A673 (cell line): ENCODE results near the gene CABP4. TPM values are rescaled to one million over a fixed set of nuclear protein-coding genes. Genes with fewer than 3 reads are reported as not detected.

Experiments used
- Bru-seq: library from RNA; stranded (reverse); fragments of 400-500 nt; gene quantifications from one replicate; lab custom pipeline; 2021; lab: Mats Ljungman, UMichigan
- BruChase-seq, 2 experiments: library from RNA; stranded (reverse); fragments of 400-500 nt; gene quantifications; one replicate each; lab custom pipeline; 2021; lab: Mats Ljungman, UMichigan
- BruUV-seq: library from RNA; stranded (reverse); fragments of 400-500 nt; replicated peaks from 2 replicates; lab custom pipeline; 2021; lab: Mats Ljungman, UMichigan
- CTCF ChIA-PET: fragments of 300-600 bp; sonication (Branson Sonifier 250); formaldehyde crosslinking; loops from one replicate; lab custom pipeline; 2022; ENCODE audit warnings: antibody characterized with exemption; lab: Charles Lee
- POLR2A ChIA-PET: fragments of 300-600 bp; sonication (Branson Sonifier 250); formaldehyde crosslinking; loops from one replicate; lab custom pipeline; 2022; ENCODE audit warnings: antibody characterized with exemption; ENCODE audit not compliant: low non-redundant PET; lab: Charles Lee
- DNase-seq: peaks from one replicate; pipeline ENCODE4 v3.0.0-alpha.2; 2015; ENCODE audit warnings: low spot score
- H3K27ac ChIP-seq: fragments of 200-600 bp; sonication (generic); 2 replicates; pipeline ENCODE4 v1.5.1; 2016; ENCODE audit warnings: mixed run types, low read depth, mild to moderate bottlenecking, mixed read lengths, antibody characterized with exemption, low read length; ENCODE audit not compliant: poor library complexity, severe bottlenecking
- H3K27me3 ChIP-seq: fragments of 200-600 bp; sonication (generic); replicated peaks from 2 replicates; pipeline ENCODE4 v1.6.1; 2017; ENCODE audit warnings: mixed run types, low read depth, mild to moderate bottlenecking, mixed read lengths, antibody characterized with exemption, low read length; ENCODE audit not compliant: insufficient read depth, poor library complexity
- H3K36me3 ChIP-seq: fragments of 200-600 bp; sonication (generic); 2 replicates; pipeline ENCODE4 v1.6.1; 2016; ENCODE audit warnings: mixed run types, mild to moderate bottlenecking, mixed read lengths, antibody characterized with exemption, low read length; ENCODE audit not compliant: insufficient read depth, poor library complexity, severe bottlenecking
- H3K4me1 ChIP-seq: fragments of 200-600 bp; sonication (generic); 2 replicates; pipeline ENCODE4 v1.6.1; 2017; ENCODE audit warnings: mixed run types, mild to moderate bottlenecking, mixed read lengths, antibody characterized with exemption, low read length; ENCODE audit not compliant: insufficient read depth, poor library complexity, severe bottlenecking
- H3K4me3 ChIP-seq: fragments of 200-600 bp; sonication (generic); 2 replicates; pipeline ENCODE4 v1.5.1; 2016; ENCODE audit warnings: low read depth, mixed run types, mild to moderate bottlenecking, mixed read lengths, low read length; ENCODE audit not compliant: poor library complexity, severe bottlenecking
- H3K9me3 ChIP-seq: fragments of 200-600 bp; sonication (generic); 2 replicates; pipeline ENCODE4 v1.6.1; 2016; ENCODE audit warnings: mixed run types, low read depth, mild to moderate bottlenecking, mixed read lengths, antibody characterized with exemption, low read length; ENCODE audit not compliant: poor library complexity, severe bottlenecking
- EZH2 ChIP-seq: fragments of 200-600 bp; sonication (generic); IDR thresholded peaks from 2 replicates; pipeline ENCODE4 v1.6.1; 2017; ENCODE audit warnings: borderline replicate concordance, low read depth, mild to moderate bottlenecking, mixed read lengths, antibody characterized with exemption, low read length; ENCODE audit not compliant: poor library complexity, severe bottlenecking
- intact Hi-C: fragments of 100-400 bp; cut with micrococcal nuclease; formaldehyde crosslinking; loops from one replicate; pipeline ENCODE4 v1.10.0; 2022; ENCODE audit not compliant: unreplicated experiment
- long read RNA-seq: library from polyadenylated mRNA; stranded (forward); transcript quantifications from one replicate; pipeline ENCODE4 v2.0.0, GENCODE V29; 2022
- total RNA-seq: library from RNA; stranded (reverse); gene quantifications from 2 replicates; pipeline ENCODE4 v1.2.3, GENCODE V29; 2021
- TF ChIP-seq, protein P1 (sequence below): fragments of 300-800, 200-600 bp; sonication (generic); conservative IDR thresholded peaks from 2 replicates; pipeline ENCODE4 v1.5.1; 2017; ENCODE audit warnings: low read depth, mild to moderate bottlenecking, antibody characterized with exemption, low read length, moderate library complexity, mixed read lengths

Gene CABP4
- total RNA-seq: not detected in 2 replicates
- Bru-seq, nascent RNA: not detected
- percentile 9 among the genes with signal in this experiment for BruChase-seq, experiment 1, labeled RNA remaining after a 2-hour chase
- percentile 22 among the genes with signal in this experiment for BruChase-seq, experiment 2, labeled RNA remaining after a 6-hour chase
- long read RNA-seq: 0 reads

DNA sequence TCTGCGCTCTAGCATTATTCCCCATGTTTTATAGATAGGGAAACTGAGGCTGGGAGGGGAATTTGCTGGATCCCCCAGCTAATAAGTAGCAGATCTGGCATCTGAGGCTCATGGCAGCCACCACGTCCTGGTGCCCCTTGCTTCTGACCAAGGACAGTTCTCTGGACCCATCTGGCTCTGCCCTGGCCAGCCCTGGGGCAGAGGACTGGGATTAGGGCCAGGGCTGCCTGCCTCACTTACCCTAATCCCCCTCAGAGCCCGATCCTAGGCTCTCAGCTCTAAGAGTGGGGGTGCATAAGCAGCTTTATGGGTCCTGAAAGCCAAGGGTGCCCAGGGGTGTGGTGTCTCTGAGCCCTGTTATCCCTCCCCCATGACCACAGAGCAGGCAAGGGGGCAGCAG is at the start of gene CABP4:
TSS of gene CABP4 (plus strand) at position 301 of the 400 bp plus-strand sequence. CDS start at position 371, 70 bp downstream.
- Histone ChIP-seq H3K4me1 (no peaks in the 10 kb centered on the region), H3K27me3 (no peaks in the 10 kb centered on the region), H3K9me3 (no peaks in the 10 kb centered on the region), H3K27ac (no peak within 1 kb of the TSS), H3K4me3 (no peak within 1 kb of the TSS), H3K36me3 (no peaks in the 10 kb centered on the region)
- ChIA-PET CTCF (no interaction called here), POLR2A (interaction anchor here (0.6 kb wide), 1 partner anchor 1200 kb away, joined by 4 read pairs; no protein-coding TSS in a partner anchor)
- no TSS peak for BruUV-seq
- TF ChIP-seq, protein P1, sequence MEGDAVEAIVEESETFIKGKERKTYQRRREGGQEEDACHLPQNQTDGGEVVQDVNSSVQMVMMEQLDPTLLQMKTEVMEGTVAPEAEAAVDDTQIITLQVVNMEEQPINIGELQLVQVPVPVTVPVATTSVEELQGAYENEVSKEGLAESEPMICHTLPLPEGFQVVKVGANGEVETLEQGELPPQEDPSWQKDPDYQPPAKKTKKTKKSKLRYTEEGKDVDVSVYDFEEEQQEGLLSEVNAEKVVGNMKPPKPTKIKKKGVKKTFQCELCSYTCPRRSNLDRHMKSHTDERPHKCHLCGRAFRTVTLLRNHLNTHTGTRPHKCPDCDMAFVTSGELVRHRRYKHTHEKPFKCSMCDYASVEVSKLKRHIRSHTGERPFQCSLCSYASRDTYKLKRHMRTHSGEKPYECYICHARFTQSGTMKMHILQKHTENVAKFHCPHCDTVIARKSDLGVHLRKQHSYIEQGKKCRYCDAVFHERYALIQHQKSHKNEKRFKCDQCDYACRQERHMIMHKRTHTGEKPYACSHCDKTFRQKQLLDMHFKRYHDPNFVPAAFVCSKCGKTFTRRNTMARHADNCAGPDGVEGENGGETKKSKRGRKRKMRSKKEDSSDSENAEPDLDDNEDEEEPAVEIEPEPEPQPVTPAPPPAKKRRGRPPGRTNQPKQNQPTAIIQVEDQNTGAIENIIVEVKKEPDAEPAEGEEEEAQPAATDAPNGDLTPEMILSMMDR: no peak
- TF ChIP-seq EZH2: no peak
- no peak for DNase-seq
- intact Hi-C loops: no loop called here

DNA sequence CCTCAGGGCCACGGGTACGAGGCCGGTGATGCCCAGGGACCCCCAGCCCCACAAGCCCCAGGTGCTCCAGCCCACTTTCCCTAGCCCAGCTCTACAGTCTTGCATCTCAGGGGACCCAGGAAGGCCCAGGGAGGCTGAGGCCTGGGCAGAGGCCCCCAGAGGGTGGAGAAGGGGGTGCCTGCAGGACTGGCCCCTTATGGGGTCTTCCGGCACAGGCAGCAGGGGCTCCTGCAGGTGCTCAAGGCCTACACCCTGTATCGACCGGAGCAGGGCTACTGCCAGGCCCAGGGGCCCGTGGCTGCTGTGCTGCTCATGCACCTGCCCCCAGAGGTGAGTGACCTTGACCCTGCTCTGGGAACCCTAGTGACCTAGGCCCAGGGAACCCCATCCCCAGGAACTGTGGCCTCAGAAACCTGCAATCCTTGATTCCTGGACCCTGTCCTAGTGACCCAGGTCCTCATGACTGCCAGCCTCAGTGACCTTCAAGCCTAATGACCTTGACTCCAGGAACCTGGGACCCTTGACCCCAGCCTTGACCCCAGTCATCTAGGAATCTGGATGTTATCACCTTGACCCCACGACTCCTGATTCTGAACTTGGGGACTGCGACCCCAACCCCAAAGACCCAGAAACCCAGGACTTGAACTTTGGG is 49.3 kb upstream of the CABP4 start:
- H3K9me3 ChIP-seq: no peaks in the 10 kb centered on the region
- H3K27ac ChIP-seq: no peak overlapping the region
- no peaks in the 10 kb centered on the region for H3K36me3 ChIP-seq
- intact Hi-C loops: no loop called here
- no TSS peak for BruUV-seq
- H3K4me1 ChIP-seq: peaks cover 6% of the 10 kb centered on the region
- H3K27me3 ChIP-seq: no peaks in the 10 kb centered on the region
- ChIA-PET POLR2A (no interaction called here), CTCF (no interaction called here)
- no peak for DNase-seq
- H3K4me3 ChIP-seq: no peak overlapping the region
- no peak for TF ChIP-seq EZH2
- TF ChIP-seq, protein P1: no peak

DNA sequence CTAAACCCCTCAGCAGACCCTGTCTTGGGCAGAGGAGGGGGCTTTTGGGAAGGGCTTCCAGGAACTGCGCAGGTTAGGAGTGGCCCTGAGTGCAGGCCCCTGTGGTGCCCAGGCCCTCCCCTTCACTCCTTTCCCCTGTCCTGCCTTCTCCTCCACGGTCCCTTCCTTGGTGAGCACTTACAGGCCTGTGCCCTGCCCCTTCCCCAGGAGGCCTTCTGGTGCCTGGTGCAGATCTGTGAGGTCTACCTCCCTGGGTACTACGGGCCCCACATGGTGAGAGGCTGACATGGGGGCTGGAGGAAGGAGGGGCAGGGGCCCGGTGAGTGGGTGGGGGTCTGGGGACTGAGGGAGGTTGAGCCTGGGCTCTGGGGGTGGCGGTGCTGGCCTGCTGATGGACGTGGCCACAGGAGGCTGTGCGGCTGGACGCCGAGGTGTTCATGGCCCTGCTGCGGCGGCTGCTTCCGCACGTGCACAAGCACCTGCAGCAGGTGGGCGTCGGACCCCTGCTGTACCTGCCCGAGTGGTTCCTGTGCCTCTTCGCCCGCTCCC is 48.7 kb upstream of the CABP4 start:
- DNase-seq: no peak
- BruUV-seq: no TSS peak
- CTCF ChIA-PET: interaction anchor here (0.6 kb wide), 1 partner anchor 555 kb away, joined by 3 read pairs; no protein-coding TSS in a partner anchor
- intact Hi-C loops: no loop called here
- TF ChIP-seq EZH2: no peak
- TF ChIP-seq, protein P1: no peak
- POLR2A ChIA-PET: no interaction called here
- Histone ChIP-seq H3K27ac (no peak overlapping the region), H3K9me3 (no peaks in the 10 kb centered on the region), H3K27me3 (no peaks in the 10 kb centered on the region), H3K36me3 (no peaks in the 10 kb centered on the region), H3K4me1 (peaks cover 6% of the 10 kb centered on the region), H3K4me3 (no peak overlapping the region)
